NCI-H2196 (cell line): Measurements from ENCODE around the gene UGT1A9.
"Not testable (repeated sequence)": the region's sequence is repeated elsewhere in the genome, so short reads cannot be mapped to it uniquely, and the experiment has no call there.

Source experiments
- DNase-seq: peaks from one replicate; lab custom pipeline; 2025; ENCODE audit not compliant: unreplicated experiment; lab: John Stamatoyannopoulos, UW

The UGT1A9 gene

DNA sequence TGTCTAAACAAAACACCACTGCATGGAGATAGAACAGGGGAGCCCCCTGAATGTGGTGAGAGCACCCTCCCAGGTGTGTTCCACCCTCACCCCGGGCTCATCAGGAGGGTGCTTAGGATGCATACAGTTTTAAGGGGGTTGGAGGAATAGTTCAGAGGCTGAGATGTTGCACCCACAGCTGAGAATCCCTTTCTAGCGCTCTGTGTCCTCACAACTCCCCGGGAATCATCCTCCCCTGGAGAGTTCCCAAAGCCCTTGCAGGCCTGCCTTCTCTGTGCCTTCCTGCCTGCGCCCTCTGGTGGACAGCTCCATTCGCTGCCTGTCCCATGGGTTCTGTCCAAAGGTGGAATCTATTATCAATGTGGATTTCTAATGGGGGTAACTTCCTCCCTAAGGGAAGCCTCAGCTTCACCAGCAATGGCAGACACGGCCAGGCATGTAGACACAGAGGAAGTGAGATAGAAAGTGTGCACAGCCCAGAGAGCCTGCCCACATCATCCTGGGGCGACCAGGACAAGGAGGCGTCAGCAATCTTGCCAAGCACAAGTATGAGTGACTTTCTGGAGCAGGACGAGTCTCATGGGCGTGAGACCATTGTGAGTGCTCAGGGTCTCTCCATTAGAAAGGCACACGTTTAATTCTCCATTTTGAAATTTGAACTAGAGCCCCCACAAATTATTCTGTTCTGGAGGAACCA, 39.8 kb downstream of the UGT1A9 start:
- DNase-seq: peak; percentile 84

DNA sequence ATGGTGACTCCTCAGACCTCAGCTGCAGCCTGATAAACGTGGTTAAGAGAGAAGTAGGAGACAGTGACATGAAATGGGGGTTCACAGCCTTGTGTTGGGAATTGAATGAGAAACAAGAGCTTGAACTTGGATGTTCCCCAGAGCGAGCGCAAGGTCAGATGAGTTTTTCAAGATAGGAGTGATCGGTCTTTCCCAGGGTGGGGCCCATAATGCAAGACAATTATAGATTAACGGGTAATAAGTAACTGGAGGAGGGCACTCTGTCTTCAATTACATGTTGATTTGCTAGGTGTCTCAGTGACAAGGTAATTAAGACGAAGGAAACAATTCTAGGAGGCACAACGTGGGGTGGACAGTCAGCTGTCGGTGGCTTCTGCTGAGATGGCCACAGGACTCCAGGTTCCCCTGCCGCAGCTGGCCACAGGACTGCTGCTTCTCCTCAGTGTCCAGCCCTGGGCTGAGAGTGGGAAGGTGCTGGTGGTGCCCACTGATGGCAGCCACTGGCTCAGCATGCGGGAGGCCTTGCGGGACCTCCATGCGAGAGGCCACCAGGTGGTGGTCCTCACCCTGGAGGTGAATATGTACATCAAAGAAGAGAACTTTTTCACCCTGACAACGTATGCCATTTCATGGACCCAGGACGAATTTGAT, 41.0 kb downstream of the UGT1A9 start, which contains the start of gene UGT1A5:
Gene UGT1A5, plus strand, starts transcription at position 297 of the 651 bp plus-strand sequence. Its CDS starts 85 bp downstream, at position 382.
- DNase-seq: no peak

DNA sequence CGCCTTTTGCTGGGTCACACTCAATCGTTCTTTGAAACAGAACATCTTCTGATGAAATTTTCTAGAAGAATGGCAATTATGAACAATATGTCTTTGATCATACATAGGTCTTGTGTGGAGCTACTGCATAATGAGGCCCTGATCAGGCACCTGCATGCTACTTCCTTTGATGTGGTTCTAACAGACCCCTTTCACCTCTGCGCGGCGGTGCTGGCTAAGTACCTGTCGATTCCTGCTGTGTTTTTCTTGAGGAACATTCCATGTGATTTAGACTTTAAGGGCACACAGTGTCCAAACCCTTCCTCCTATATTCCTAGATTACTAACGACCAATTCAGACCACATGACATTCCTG, 41.5 kb downstream of the UGT1A9 start:
- no peak for DNase-seq

DNA sequence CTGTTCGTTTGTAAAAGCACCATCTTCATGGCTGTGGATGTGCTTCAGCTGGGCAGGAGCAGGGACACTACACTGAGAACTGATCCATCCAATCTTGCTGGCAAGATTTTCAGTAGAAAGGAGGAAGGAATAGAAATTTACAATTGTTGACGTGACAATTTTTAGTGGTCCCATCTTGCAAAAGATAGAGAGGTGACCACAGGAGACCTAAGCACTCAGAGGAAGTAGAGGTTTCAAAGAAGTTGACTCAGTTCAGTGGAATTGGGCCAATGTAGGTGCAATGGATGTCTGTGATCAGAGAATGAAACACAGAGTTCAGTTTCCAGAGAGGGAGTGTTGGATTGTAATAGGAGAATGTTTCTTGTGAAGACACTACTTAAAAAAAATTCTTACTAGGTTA, 42.4 kb downstream of the UGT1A9 start:
- DNase-seq: no peak

DNA sequence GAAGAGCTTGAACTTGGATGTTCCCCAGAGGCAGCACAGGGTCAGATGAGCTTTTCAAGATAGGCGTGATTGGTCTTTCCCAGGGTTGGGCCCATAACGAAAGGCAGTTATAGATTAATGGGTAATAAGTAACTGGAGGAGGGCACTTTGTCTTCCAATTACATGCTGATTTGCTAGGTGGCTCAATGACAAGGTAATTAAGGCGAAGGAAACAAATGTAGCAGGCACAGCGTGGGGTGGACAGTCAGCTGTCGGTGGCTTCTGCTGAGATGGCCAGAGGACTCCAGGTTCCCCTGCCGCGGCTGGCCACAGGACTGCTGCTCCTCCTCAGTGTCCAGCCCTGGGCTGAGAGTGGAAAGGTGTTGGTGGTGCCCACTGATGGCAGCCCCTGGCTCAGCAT, 46.9 kb downstream of the UGT1A9 start, which contains the start of gene UGT1A4:
Gene UGT1A4, plus strand, starts transcription at position 185 of the 400 bp plus-strand sequence. Its CDS starts 85 bp downstream, at position 270.
- no peak for DNase-seq

DNA sequence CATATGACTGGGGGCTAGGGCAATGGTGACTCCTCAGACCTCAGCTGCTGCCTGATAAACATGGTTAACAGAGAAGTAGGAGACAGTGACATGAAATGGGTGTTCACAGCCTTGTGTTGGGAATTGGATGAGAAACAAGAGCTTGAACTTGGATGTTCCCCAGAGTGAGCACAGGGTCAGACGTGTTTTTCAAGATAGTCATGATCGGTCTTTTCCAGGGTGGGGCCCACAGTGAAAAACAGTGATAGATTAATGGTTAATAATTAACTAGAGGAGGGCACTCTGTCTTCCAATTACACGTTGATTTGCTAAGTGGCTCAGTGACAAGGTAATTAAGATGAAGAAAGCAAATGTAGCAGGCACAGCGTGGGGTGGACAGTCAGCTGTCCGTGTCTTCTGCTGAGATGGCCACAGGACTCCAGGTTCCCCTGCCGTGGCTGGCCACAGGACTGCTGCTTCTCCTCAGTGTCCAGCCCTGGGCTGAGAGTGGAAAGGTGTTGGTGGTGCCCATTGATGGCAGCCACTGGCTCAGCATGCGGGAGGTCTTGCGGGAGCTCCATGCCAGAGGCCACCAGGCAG, 57.1 kb downstream of the UGT1A9 start, which contains the start of gene UGT1A3:
Gene UGT1A3, plus strand, starts transcription at position 320 of the 579 bp plus-strand sequence. Its CDS starts 85 bp downstream, at position 405.
- no peak for DNase-seq

DNA sequence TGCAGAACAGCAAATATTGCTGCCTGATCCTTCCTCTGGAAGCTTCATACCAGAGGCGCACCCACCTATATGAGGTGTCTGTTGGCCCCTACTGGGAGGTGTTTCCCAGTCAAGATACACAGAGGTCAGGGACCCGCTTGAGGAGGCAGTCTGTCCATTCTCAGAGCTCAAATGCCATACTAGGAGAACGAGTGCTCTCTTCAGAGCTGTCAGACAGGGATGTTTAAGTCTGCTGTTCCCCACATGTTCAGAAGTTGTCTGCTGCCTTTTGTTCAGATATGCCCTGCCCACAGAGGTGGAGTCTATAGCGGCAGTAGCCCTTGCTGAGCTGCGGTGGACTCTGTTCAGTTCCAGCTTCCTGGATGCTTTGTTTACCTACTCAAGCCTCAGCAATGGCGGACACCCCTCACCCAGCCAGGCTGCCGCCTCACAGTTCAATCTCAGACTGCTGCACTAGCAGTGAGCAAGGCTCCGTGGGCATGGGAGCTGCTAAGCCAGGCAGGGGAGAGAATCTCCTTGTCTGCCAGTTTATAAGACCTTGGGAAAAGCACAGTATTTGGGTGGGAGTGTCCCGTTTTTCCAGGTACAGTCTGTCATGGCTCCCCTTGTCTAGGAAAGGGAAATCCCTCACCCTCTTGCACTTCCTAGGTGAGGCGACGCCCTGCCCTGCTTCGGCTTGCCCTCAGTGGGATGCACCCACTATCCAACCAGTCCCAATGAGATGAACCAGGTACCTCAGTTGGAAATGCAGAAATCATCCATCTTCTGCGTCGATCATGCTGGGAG, 65.4 kb downstream of the UGT1A9 start:
- not testable (repeated sequence) for DNase-seq

DNA sequence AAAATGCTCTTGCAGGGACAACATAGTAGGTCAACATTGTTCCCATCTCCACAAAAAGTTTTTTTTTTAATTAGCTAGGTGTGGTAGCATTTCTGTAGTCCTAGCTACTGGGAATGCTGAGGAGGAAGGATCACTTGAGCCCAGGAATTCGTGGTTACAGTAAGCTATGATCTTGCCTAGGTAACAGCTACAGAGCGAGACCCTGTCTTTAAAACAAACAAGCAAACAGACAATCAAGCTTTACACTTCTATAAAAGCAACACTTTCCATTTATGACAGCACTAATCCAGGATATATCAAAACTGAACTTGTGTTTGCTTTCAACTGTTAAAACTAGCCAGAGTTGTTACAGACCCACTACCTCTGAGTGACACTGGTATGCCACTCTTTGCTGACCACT, 69.2 kb downstream of the UGT1A9 start:
- no peak for DNase-seq

DNA sequence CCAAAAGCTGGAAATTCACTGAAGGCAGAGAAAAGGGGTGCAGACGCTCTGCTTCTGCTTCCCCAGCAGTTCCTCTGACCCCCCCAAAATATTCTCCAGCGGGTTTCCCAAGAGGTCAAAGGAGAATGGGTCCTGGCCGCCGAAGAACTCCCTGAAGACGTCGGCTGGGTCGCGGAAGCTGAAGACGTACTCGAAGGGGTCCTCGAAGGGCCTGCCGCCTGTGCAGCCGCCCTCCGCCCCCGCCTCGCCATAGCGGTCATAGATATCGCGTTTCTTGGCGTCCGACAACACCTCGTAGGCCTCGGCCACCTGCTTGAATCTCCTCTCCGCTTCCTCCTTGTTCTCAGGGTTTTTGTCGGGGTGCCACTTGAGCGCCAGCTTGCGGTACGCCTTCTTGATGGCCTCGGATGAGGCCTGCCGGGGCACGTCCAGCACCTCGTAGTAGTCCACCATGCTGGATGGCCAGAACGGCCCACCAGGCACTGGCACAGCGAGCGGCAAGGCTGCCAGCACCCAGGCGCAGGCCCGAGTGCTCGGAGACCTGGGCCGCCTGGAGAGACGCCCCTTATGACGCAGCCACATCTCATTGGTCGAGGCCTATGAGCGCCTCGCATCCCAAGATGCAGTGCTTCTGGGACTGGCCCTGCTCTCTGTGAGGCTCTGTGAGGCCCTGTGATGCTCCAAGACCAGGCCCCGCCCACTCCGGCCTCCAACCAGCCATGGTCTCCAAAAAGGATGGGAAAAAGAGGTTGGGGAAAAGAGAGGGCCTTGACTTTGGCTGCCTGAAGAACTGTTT, 72.0 kb downstream of the UGT1A9 start:
- no peak for DNase-seq

DNA sequence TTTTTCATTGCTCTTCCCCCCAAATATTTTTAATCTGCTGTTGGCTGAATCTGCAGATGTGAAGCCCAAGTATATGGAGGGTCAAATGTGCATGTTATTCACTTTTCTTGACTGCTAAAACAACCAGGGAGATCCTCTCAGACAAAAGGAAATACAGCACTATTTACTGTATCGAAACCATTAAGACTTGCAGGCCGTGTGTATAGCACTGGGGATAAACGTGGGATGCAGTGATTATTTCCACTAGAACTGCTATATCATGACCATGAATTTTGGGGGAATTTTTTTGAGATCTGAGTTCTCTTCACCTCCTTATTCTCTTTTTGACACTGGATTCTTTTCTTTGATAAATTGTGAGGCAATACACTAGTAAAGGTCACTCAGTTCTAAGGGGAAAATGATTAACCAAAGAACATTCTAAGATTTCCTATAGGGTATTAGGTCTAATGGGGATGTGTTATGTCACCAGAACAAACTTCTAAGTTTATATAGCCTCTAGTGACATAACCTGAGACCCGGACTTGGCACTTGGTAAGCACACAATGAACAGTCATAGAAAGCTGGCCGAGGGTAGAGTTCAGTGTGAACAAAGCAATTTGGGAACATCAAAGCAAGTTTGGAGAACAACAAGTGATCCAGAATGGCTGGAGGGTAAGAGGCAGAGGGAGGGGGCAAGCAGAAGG, 73.5 kb downstream of the UGT1A9 start:
- no peak for DNase-seq

DNA sequence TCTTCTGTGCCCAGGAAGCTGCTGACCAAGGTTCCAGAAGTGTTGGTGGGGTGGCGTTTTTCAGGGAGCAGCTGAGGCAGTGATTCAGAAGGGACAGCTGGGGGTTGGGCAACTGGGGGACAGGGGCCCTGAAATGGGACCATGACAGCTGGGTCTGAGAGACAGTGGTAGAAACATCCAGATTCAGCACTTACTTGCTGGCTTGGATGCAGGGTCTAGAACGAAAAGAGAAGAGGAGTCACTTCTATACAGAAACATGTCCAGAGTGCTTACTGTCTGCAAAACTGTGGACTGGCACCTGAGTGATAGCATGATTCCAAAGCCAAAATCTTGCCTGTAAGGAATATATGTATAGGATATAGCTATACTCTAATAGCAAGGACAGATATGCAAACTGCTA, 74.1 kb downstream of the UGT1A9 start:
- not testable (repeated sequence) for DNase-seq

DNA sequence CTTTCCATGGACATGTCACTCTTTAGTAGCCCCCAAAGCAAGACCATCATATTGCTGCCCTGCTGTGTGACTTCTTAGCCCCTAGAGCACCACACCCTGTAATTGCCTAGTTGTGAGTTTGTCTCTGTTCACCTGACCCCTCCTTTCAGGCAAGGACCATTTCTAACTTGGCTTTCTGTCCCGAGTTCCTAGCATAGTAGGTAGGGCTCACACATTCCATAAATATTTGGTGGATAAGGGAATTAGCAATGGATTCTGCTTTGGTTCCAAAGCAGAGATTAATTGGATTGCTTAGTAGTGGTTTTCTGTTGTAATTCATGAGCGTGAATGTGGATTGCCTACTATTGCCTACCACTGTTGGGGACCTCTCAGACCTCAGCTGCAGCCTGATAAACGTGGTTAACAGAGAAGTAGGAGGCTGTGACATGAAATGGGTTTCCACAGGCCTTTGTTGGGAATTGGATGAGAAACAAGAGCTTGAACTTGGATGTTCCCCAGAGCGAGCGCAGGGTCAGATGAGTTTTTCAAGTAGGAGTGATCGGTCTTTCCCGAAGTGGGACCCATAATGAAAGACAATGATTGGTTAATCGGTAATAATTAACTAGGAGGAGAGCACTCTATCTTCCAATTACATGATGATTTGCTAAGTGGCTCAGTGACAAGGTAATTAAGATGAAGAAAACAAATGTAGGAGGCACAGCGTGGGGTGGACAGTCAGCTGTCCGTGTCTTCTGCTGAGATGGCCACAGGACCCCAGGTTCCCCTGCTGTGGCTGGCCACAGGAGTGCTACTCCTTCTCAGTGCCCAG, 75.0 kb downstream of the UGT1A9 start:
- DNase-seq: no peak

DNA sequence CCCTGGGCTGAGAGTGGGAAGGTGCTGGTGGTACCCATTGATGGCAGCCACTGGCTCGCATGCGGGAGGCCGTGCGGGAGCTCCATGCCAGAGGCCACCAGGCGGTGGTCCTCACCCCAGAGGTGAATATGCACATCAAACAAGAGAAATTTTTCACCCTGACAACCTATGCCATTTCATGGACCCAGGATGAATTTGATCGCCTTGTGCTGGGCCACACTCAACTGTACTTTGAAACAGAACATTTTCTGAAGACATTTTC, 75.5 kb downstream of the UGT1A9 start:
- no peak for DNase-seq

DNA sequence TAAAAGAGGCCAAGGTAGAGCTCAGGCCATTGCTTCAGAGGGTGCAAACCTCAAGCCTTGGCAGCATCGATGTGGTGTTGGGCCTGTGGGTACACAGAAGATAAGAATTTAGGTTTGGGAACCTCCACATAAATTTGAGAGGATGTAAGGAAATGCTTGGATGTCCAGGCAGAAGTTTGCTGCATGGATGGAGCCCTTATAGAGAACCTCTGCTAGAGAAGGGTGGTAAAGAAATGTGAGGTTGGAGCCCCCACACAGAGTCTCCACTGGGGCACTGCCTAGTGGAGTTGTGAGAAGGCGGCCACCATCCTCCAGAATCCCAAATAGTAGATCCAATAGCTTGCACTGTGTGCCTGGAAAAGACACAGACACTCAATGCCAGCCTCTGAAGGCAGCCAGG, 79.0 kb downstream of the UGT1A9 start:
- DNase-seq: not testable (repeated sequence)

DNA sequence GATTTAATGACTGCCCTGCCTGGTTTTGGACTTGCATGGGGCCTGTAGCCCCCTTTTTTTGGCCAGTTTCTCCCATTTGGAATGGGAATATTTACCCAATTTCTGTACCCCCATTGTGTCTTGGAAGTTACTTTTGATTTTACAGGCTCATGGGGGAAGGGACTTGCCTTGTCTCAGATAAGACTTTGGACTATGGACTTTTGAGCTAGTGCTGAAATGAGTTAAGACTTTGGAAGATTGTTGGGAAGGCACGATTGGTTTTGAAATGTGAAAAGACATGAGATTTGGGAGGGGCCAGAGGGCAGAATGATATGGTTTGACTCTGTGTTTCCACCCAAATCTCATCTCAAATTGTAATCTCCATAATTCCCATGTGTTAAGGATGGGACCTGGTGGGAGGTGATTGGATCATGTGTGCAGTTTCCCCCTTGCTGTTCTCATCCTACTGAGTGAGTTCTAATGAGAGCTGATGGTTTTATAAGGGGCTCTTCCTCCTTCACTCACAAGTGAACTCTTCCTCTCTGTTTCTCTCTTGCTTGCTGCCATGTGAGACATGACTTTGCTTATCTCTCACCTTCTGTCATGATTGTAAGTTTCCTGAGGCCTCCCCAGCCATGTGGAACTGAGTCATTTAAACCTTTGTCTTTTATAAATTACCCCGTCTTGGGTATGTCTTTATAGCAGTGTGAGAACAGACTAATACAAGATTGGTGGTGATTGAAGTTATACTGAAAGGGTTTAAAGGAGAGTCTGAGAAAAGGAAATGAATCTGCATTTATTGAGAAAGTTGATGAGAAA, 79.7 kb downstream of the UGT1A9 start:
- DNase-seq: not testable (repeated sequence)

DNA sequence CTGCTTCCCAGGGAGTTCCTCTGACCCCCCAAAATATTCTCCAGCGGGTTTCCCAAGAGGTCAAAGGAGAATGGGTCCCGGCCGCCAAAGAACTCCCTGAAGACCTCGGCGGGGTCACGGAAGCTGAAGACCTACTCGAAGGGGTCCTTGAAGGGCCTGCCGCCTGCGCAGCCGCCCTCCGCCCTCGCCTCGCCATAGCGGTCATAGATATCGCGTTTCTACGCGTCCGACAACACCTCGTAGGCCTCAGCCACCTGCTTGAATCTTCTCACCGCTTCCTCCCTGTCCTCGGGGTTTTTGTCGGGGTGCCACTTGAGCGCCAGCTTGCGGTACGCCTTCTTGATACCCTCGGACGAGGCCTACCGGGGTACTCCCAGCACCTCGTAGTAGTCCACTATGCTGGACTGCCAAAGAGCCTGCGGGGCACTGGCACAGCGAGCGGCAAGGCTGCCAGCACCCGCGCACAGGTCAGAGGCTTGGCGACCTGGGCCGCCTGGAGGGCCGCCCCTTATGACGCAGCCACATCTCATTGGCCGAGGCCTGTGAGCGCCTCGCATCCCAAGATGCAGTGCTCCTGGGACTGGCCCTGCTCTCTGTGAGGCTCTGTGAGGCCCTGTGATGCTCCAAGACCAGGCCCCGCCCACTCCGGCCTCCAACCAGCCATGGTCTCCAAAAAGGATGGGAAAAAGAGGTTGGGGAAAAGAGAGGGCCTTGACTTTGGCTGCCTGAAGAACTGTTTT, 83.3 kb downstream of the UGT1A9 start:
- no peak for DNase-seq

DNA sequence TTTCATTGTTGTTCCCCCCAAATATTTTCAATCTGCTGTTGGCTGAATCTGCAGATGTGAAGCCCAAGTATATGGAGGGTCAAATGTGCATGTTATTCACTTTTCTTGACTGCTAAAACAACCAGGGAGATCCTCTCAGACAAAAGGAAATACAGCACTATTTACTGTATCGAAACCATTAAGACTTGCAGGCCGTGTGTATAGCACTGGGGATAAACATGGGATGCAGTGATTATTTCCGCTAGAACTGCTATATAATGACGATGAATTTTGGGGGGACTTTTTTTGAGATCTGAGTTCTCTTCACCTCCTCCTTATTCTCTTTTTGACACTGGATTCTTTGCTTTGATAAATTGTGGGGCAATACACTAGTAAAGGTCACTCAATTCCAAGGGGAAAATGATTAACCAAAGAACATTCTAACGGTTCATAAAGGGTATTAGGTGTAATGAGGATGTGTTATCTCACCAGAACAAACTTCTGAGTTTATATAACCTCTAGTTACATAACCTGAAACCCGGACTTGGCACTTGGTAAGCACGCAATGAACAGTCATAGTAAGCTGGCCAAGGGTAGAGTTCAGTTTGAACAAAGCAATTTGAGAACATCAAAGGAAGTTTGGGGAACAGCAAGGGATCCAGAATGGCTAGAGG, 84.9 kb downstream of the UGT1A9 start:
- DNase-seq: no peak
